GM19455 (cell line): ENCODE data around the gene SH3PXD2A.
"Not testable (repeated sequence)": the region's sequence is repeated elsewhere in the genome, so short reads cannot be mapped to it uniquely, and the experiment has no call there.

Source experiments
- ATAC-seq: cut with Tn5 transposase; IDR thresholded peaks from one replicate; pipeline ENCODE4 v1.9.1; 2021; ENCODE audit not compliant: unreplicated experiment

SH3PXD2A gene

GRCh38 chr10:103673606-103674005 is 181.8 kb downstream of the SH3PXD2A start:
- no peak for ATAC-seq

- ATAC-seq = no peak
Measured at GRCh38 chr10:103672345-103672744, 183.0 kb downstream of the SH3PXD2A start.

GRCh38 chr10:103671126-103671895 is 184.1 kb downstream of the SH3PXD2A start:
- ATAC-seq = no peak

- ATAC-seq = no peak
Measured at GRCh38 chr10:103669944-103670343, 185.4 kb downstream of the SH3PXD2A start.

- no peak for ATAC-seq
Measured at GRCh38 chr10:103669243-103669929, 186.0 kb downstream of the SH3PXD2A start.

- no peak for ATAC-seq
Measured at GRCh38 chr10:103668351-103669242, 186.8 kb downstream of the SH3PXD2A start.

GRCh38 chr10:103667356-103667755 is 188.0 kb downstream of the SH3PXD2A start:
- ATAC-seq = no peak

GRCh38 chr10:103666762-103667150 is 188.6 kb downstream of the SH3PXD2A start:
- no peak for ATAC-seq

- no peak for ATAC-seq
Measured at GRCh38 chr10:103666087-103666761, 189.2 kb downstream of the SH3PXD2A start.

GRCh38 chr10:103665162-103665889 is 190.1 kb downstream of the SH3PXD2A start:
- no peak for ATAC-seq

- ATAC-seq = no peak
Measured at GRCh38 chr10:103663802-103664201, 191.6 kb downstream of the SH3PXD2A start.

GRCh38 chr10:103663236-103663635 is 192.1 kb downstream of the SH3PXD2A start:
- no peak for ATAC-seq

- ATAC-seq = not testable (repeated sequence)
Measured at GRCh38 chr10:103662704-103663103, 192.7 kb downstream of the SH3PXD2A start.

GRCh38 chr10:103661198-103661950 is 194.0 kb downstream of the SH3PXD2A start:
- ATAC-seq = no peak

GRCh38 chr10:103660364-103661197 is 194.8 kb downstream of the SH3PXD2A start:
- peak; percentile 31 for ATAC-seq

- ATAC-seq = peak; percentile 79
Measured at GRCh38 chr10:103659674-103660363, 195.6 kb downstream of the SH3PXD2A start.

GRCh38 chr10:103658049-103658577 is 197.3 kb downstream of the SH3PXD2A start:
- no peak for ATAC-seq
